HG03097 (cell line): Measurements from ENCODE around the gene COG2.
"Not testable (repeated sequence)": the region's sequence is repeated elsewhere in the genome, so short reads cannot be mapped to it uniquely, and the experiment has no call there.

ENCODE experiments used
- ATAC-seq: cut with Tn5 transposase; IDR thresholded peaks from one replicate; pipeline ENCODE4 v1.9.1; 2021; ENCODE audit not compliant: unreplicated experiment, low FRiP score

COG2 gene

DNA sequence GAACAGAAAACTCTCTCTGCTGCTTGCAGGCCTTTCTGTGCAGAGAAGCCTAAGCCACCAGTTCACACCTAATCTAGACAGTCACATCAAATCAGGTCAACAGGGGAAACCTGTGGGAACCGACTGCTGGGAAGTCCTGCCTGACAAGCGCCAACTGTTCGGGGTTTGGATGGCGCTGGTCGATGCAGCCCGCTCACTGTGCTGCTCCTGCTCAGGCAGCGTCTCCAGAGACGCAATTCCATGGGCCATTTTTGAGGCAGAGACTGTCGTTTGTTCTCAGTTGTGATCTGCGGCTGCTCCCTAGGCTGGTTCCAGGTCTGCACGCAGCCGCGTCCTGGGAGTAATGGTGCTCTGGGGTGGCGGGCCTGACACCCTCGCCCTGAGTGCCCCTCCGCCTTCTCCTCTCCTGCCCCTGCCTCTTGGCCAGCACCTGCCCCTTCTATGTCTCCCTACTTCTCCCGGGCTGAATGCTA is 70.2 kb downstream of the COG2 start:
- no peak for ATAC-seq

DNA sequence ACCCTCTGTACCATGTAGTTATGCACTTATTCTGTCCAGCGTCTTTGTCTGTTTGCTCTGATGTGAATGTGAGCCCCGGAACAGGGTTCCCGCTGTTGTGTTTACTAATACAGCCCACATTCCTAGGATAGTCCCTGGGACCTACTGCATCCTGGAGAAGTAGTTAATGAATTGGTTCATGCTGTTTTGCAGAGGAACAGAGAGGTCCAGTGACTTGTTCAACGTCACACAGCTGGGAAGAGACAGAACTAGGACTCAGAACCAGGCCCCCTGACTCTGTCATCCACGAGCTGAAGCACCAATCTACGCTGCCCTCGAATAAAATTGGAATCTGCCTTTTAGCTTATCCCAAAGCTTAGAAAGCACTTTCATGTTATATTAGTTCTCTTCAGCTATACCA is 70.9 kb downstream of the COG2 start:
- no peak for ATAC-seq

DNA sequence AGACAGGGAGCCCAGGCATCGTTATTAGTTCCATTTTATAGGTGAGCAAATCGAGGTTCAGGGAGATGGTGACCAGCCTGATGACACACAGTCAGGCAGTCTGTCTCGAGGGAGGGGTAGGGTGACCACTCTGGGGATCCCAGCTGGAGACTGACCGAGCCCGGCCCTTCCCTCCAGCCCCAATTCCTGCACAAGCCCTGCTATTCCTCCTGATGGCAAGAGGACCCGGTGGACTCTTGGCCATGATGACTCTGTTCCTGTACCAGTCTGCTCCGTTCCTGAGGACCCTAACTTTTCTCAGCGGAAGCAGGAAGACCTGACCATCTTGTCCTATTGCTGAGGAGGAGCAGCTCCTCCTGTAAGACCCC is 71.2 kb downstream of the COG2 start:
- ATAC-seq = no peak

DNA sequence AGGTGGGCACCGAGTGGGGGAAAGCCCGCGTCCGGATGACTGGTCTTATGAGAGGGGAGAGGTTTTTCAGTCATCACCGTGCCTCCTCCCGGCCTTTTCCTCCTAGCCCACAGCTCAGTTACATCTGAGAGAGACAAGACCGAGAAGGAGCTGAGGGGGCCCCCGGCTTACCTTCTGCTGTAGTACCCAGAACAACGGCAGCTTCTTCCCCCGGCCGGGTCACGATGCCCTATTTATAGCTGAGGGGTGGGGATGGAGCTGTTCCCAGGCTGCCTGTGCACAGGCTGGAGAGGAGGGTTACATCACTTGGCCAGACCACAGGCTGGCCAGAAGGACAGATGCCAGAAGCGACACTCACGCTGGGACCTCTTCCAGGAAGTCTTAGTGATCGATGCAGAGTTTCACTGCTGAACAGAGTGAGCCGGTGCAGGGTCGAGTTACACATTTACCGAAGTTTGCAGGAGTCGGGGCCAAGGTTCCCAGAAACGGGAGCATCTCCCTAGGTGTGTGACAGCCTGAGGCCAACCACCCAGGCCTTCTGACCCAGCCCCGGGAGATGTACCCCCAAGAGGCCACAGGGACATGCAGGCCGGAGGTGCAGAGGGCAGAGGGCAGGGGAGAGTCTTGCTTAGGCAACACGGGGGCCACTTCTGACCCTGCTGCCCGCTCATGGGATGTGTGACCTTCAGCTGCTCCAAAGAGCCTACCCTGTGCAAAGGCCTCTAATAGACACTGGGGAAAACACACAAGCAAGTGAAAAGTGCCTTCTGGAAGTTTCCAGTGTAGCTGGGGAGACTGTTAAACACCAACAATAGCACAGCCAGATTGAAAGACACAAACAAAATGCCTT is 71.9 kb downstream of the COG2 start, which contains the start of gene AGT:
AGT (minus strand) TSS at position 208 of the 850 bp plus-strand sequence. CDS start 3,299 bp downstream, outside the sequence.
- ATAC-seq = no peak

DNA sequence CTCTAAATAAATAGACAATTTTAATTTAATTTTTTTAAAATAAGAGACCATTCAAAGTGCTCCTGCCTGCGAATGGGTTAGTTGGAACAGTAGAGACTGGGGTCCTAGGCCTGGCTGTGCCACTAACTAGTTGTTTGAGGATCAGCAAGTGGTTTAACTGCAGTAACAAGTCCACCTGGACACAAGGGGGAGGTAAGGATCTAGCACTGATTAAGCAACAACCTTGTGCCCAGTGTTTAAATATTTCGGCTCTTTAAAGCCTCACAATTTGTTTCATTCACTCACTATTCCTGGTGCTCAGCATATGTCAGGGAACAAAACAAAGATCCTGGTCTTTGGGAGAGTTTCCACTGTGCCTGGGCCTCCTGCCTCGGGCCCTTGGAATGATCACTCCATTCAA is 73.2 kb downstream of the COG2 start:
- no peak for ATAC-seq

DNA sequence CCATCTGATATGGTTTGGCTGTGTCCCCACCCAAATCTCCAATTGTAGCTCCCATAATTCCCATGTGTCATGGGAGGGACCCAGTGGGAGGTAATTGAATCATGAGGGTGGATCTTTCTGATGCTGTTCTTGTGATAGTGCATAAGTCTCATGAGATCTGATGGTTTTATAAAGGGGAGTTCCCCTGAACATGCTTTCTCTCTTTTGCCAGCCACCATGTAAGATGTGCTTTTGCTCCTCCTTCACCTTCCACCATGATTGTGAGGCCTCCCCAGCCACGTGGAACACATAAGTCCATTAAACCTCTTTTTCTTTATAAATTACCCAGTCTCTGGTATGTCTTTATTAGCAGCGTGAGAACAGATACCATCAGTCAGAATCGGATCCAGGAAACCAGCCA is 74.2 kb downstream of the COG2 start:
- ATAC-seq = not testable (repeated sequence)

DNA sequence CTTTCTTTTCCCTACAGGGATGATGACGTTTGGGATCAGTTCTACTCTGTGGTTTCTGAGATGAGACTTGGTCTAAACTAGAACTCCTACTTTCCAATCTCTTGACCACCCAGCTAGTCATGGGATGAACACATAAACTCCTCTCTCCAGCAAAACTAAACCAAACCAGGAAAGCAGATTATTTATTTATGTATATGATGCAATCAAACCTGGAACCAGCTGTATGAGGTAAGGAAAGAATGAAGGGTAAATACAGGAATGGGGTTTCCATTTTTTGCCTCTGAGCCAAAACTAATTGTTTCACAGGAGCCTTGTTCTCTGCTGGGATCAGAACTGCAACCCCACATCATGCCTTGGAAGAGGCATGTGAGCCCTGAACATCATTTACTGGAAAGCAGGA is 75.0 kb downstream of the COG2 start:
- ATAC-seq = no peak

DNA sequence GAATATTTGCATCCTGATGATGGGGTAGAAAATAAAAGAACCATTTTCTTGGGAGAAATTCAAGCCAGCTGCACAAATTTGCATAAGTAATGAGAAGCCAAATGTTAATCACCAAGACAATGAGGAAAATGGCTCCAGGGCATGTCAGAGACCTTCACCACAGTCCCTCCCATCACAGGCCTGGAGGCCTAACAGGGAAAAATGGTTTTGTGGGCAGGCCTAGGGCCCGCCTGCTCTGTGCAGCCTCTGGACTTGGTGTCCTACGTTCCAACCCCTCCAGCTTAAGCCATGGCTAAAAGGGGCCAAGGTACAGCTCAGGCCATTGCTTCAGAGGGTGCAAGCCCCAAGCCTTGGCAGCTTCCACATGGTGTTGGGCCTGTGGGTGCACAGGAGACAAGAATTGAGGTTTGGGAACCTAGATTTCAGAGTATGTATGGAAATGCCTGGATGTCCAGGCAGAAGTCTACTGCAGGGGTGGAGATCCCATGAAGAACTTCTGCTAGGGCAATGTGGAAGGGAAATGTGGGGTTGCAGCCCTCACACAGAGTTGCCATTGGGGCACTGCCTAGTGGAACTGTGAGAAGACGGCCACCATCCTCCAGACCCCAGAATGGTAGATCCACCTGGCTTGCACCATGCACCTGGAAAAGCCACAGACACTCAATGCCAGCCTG is 79.7 kb downstream of the COG2 start:
- not testable (repeated sequence) for ATAC-seq

DNA sequence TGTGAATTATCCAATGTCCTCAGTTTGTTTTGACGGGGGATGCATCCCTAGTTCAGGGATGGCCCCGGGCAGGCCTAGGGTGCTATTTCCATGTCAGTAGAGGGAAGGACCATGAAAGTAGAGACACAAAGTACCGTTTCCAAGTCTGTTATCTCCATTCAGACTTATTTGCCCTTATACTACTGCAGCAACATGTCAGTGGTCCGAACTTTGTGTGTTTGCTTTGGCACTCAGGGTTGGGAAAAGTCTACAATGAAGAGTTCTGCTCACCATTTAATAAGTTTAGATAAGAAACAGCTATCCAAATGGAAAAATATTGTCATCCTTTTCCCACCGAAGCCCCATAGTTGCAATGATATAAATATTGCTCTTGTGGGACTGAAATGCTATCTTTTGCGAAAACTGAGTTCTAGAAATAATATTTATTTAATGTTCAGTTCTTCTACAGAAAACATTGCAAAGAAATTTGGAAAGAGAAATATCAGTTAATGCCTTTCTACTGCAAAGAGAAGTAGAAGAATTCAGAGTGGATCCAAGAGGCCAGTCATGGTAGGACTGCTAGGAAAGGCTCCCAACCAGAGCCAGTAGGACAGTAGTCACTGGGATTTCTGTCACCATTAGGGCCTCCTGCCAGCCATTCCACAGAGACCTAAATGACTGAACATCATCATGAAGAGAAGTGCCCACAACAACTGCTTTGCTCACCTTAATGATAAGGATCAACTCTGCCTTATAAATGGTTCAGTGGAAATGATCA is 83.2 kb downstream of the COG2 start:
- ATAC-seq = no peak

DNA sequence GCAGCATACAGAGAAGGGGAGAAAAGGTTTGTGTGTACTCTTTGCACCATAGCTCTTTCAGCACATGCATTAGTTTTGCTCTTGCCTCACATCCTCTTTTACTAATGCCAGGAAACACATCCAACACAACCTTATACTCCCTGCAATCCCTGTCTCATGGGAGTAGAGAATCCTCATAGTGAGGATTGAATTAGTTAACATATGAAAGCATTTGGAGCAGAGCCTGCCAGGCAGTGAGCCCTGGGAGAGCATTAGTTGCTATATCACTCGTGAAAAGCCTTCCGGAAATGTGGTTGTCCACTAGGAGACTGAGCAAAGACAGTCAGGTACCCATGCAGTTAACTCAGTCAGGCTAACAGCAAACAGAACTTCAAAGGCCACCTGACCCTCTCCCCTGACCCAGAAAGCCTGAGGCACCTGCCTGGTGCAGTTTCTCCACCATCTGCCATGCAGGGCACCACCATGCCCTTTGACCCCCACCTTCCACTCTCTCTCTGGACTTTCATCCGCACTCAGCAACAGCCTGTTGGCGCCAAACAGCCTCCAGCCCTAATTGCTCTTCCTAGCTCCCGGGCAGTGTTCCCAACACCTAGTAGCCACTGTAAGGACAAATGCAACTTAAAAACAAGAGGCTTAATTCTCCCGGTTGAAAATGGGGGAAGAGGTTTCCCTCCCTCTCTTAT is 86.6 kb downstream of the COG2 start:
- no peak for ATAC-seq

DNA sequence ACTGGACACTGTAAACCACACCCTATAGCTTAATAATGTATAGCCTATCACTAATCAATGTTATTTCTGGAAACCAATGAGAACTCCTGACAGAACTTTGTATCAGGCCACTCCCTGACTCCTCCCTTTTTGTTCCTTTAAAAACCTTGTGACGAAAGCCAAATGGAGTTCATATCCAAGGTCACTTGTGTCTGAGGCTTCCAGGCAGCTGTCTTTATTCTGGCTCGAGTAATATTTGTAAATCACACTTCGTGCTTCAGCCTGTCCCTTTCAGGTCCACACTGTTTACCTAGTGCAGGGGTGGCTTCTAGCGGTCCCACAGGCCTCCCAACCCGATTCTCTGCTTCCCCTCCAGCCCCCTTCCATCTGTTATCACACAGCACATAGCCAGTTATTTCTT is 88.7 kb downstream of the COG2 start:
- no peak for ATAC-seq

DNA sequence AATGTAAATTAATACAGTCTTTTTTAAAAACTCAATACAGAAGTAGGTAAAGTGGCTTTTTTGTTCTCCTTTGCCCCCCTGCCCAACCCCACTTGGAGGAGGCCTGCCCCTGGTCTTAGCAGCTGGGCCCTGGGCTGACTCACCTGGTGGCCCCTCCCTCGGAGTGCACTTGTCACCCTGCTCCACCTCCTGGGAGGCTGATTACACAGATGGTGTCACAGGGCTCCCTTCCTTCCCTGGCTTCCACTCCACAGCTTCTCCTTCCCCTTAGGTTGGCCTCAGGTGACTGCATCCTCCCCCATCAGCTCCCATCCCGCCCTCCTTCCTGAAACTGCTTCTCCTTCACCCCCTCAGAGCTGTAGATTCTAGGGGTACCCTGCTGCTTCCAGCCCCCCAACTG is 93.2 kb downstream of the COG2 start:
- ATAC-seq = no peak

DNA sequence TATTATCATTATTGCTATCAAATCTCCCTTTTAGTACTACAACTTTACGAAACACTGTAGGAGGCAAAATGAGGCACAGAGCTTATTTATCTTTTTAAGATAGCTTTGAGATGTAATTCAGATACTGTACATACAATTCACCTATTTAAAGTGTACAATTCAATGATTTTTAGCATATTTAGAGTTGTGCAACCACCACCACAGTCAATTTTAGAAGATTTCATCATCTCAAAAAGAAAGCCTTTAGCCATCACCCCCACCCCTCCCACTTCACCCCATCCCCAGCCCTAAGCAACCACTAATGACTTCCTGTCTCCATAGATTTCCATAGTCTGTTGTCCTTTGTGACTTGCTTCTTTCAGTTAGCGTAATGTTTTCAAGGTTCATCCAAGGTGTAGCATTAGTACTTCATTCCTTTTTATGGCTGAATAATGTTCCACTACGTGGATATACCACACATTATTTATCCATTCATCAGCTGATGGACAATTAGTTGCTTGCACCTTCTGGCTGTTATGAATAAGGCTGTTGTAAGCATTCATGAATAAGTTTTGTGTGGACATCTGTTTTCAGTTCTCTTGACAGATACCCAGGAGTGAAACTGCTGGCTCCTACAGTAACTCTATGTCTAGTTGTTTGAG is 95.5 kb downstream of the COG2 start:
- ATAC-seq = no peak

DNA sequence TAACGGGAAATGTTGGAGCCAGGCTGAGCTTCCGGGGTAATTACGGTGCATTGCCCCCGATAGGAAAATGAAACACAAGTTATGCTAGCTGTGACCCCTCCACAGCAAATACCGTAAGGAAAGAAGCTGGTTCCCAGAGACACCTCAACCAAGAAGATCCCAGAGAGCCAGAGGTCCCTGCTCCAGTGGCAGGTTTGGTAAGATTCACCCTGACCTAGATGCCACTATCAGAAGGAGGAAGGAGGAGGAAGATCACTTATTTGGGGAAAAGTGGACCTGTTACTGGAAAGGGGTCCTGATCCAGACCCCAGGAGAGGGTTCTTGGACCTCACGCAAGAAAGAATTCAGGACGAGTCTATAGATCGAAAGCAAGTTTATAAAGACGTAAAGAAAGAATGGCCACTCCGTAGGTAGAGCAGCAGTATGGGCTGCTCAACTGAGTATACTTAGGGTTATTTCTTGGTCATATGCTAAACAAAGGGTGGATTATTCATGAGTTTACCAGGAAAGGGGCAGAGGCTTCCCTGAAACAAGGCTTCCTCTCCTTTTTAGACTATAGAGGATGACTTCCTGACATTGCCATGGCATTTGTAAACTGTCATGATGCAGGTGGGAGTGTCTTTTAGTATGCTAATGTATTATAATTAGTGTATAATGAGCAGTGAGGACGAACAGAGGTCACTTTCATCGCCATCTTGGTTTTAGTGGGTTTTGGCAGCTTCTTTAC is 97.4 kb downstream of the COG2 start:
- ATAC-seq = no peak
